Glutamatergic neuron (in vitro differentiated cells): ENCODE measurements around the gene NECAB2. TPM values are rescaled to one million over a fixed set of nuclear protein-coding genes. Genes with fewer than 3 reads are reported as not detected.
"Not testable (repeated sequence)": the region's sequence is repeated elsewhere in the genome, so short reads cannot be mapped to it uniquely, and the experiment has no call there.

Source experiments
- DNase-seq: peaks from one replicate; pipeline ENCODE4 v3.0.0; 2022
- H3K27ac Mint-ChIP-seq: one replicate; pipeline ENCODE4 v1.8.0; 2020; ENCODE audit warnings: mild to moderate bottlenecking, mixed read lengths, inconsistent platforms; ENCODE audit not compliant: unreplicated experiment
- H3K27me3 Mint-ChIP-seq: one replicate; pipeline ENCODE4 v1.8.0; 2020; ENCODE audit warnings: mild to moderate bottlenecking, moderate library complexity, mixed read lengths, inconsistent platforms; ENCODE audit not compliant: unreplicated experiment
- H3K36me3 Mint-ChIP-seq: one replicate; pipeline ENCODE4 v1.8.0; 2020; ENCODE audit warnings: mild to moderate bottlenecking, mixed read lengths, inconsistent platforms; ENCODE audit not compliant: unreplicated experiment
- H3K4me1 Mint-ChIP-seq: one replicate; pipeline ENCODE4 v1.8.0; 2020; ENCODE audit warnings: mild to moderate bottlenecking, low read depth, mixed read lengths, inconsistent platforms; ENCODE audit not compliant: unreplicated experiment
- H3K4me3 Mint-ChIP-seq: one replicate; pipeline ENCODE4 v1.8.0; 2020; ENCODE audit warnings: mild to moderate bottlenecking, mixed read lengths, inconsistent platforms; ENCODE audit not compliant: unreplicated experiment
- H3K9me3 Mint-ChIP-seq: one replicate; pipeline ENCODE4 v1.8.0; 2020; ENCODE audit warnings: mild to moderate bottlenecking, moderate library complexity, mixed read lengths, inconsistent platforms; ENCODE audit not compliant: unreplicated experiment
- CTCF ChIP-seq: fragments of 200-600 bp; sonication (generic); IDR thresholded peaks from one replicate; pipeline ENCODE4 v1.5.0; 2021; ENCODE audit not compliant: partially characterized antibody, unreplicated experiment
- total RNA-seq: library from RNA; stranded (reverse); fragmentation: NEBNext Ultra II Directional; extraction: Animal tissue kit (Norgen Biotek cat#: 25700); gene quantifications from one replicate; pipeline ENCODE4 v1.2.1, GENCODE V29; 2021; ENCODE audit not compliant: unreplicated experiment

The NECAB2 gene
- total RNA-seq, 1 donor from 2014 or later: 112 TPM

- Mint-ChIP-seq H3K27me3 (peaks cover 7% of the 10 kb centered on the region), H3K9me3 (peaks cover 6% of the 10 kb centered on the region), H3K4me1 (peaks cover 5% of the 10 kb centered on the region), H3K27ac (no peak overlapping the region), H3K4me3 (no peak overlapping the region), H3K36me3 (peaks cover 4% of the 10 kb centered on the region)
- no peak for DNase-seq
- TF ChIP-seq CTCF: no peak
Observed at GRCh38 chr16:83947642-83948234, 20.3 kb upstream of the NECAB2 start.

GRCh38 chr16:83948914-83949723 lies 18.9 kb upstream of the NECAB2 start:
- no peak for TF ChIP-seq CTCF
- Mint-ChIP-seq H3K27me3 (peaks cover 7% of the 10 kb centered on the region), H3K36me3 (peaks cover 4% of the 10 kb centered on the region), H3K9me3 (peaks cover 6% of the 10 kb centered on the region), H3K4me1 (peaks cover 3% of the 10 kb centered on the region), H3K4me3 (no peak overlapping the region), H3K27ac (no peak overlapping the region)
- DNase-seq: no peak

GRCh38 chr16:83949724-83950001 lies 18.4 kb upstream of the NECAB2 start:
- Mint-ChIP-seq H3K9me3 (peaks cover 6% of the 10 kb centered on the region), H3K27ac (no peak overlapping the region), H3K36me3 (peaks cover 4% of the 10 kb centered on the region), H3K27me3 (peaks cover 7% of the 10 kb centered on the region), H3K4me1 (peaks cover 6% of the 10 kb centered on the region), H3K4me3 (no peak overlapping the region)
- no peak for DNase-seq
- TF ChIP-seq CTCF: no peak

GRCh38 chr16:83950862-83951399 lies 17.1 kb upstream of the NECAB2 start:
- H3K27me3 Mint-ChIP-seq, H3K9me3 Mint-ChIP-seq: not testable (repeated sequence)

GRCh38 chr16:83951544-83951943 lies 16.5 kb upstream of the NECAB2 start:
- DNase-seq: no peak
- Mint-ChIP-seq H3K4me1 (peaks cover 6% of the 10 kb centered on the region), H3K27ac (no peak overlapping the region), H3K27me3 (peaks cover 3% of the 10 kb centered on the region), H3K9me3 (peaks cover 6% of the 10 kb centered on the region), H3K36me3 (peaks cover 4% of the 10 kb centered on the region), H3K4me3 (no peak overlapping the region)
- TF ChIP-seq CTCF: no peak

More at GRCh38 chr16:83950862-83951399, 17.1 kb upstream of the NECAB2 start:
- H3K36me3 Mint-ChIP-seq, H3K4me3 Mint-ChIP-seq, DNase-seq, H3K4me1 Mint-ChIP-seq, H3K27ac Mint-ChIP-seq: not testable (repeated sequence)
